Mesenchymal stem cell (in vitro differentiated cells and primary cell): ENCODE results near the gene DNAH2.

ENCODE experiments used
- DNase-seq: peaks from one replicate; pipeline ENCODE4 v3.0.0-alpha.2; 2013
- H2AFZ ChIP-seq: one replicate; pipeline ENCODE4 v1.6.1; 2013; ENCODE audit warnings: low read depth, mild to moderate bottlenecking, control low read depth, inconsistent platforms, low read length, moderate library complexity
- H2AK5ac ChIP-seq: 2 replicates; pipeline ENCODE4 v1.6.1; 2013; ENCODE audit warnings: low read length, moderate library complexity, mild to moderate bottlenecking, inconsistent platforms; ENCODE audit not compliant: severe bottlenecking
- H2BK120ac ChIP-seq: one replicate; pipeline ENCODE4 v1.6.1; 2013; ENCODE audit warnings: low read depth, mild to moderate bottlenecking, inconsistent platforms, low read length, moderate library complexity
- H2BK12ac ChIP-seq, 2 experiments: one replicate each; pipeline ENCODE4 v1.6.1; 2013; ENCODE audit warnings: inconsistent platforms in 2 of 2, low read length in 2 of 2, mild to moderate bottlenecking in 2 of 2, moderate library complexity in 2 of 2, control low read depth in 1 of 2
- H2BK15ac ChIP-seq: one replicate; pipeline ENCODE4 v1.6.1; 2013; ENCODE audit warnings: mild to moderate bottlenecking, low read depth, inconsistent platforms; ENCODE audit not compliant: poor library complexity, severe bottlenecking
- H2BK5ac ChIP-seq: 2 replicates; pipeline ENCODE4 v1.6.1; 2013; ENCODE audit warnings: low read depth, mild to moderate bottlenecking, low read length, control low read depth, inconsistent platforms; ENCODE audit not compliant: poor library complexity, severe bottlenecking
- H3K14ac ChIP-seq, 2 experiments: one replicate each; pipeline ENCODE4 v1.6.1; 2013; ENCODE audit warnings: inconsistent platforms in 2 of 2, low read length in 2 of 2, control low read depth in 1 of 2, mild to moderate bottlenecking in 1 of 2, moderate library complexity in 1 of 2
- H3K18ac ChIP-seq, 2 experiments: one replicate each; pipeline ENCODE4 v1.6.1; 2013; ENCODE audit warnings: inconsistent platforms in 2 of 2, low read length in 2 of 2, control low read depth in 1 of 2, low read depth in 1 of 2, mild to moderate bottlenecking in 1 of 2
- H3K23ac ChIP-seq, 2 experiments: one replicate each; pipeline ENCODE4 v1.6.1; 2013; ENCODE audit warnings: inconsistent platforms in 2 of 2, low read length in 2 of 2, mild to moderate bottlenecking in 2 of 2, moderate library complexity in 2 of 2, control low read depth in 1 of 2
- H3K27ac ChIP-seq: 2 replicates; pipeline ENCODE4 v1.5.1; 2013; ENCODE audit warnings: mild to moderate bottlenecking, moderate library complexity, low read length, control low read depth, inconsistent platforms; ENCODE audit not compliant: poor library complexity, severe bottlenecking
- H3K27me3 ChIP-seq, 2 experiments: 2 replicates each; pipeline versions ENCODE4 v1.6.1 to v1.7.0; 2013; ENCODE audit warnings: low read length in 2 of 2, mild to moderate bottlenecking in 2 of 2, moderate library complexity in 2 of 2, control low read depth in 1 of 2, inconsistent platforms in 1 of 2; ENCODE audit not compliant: control insufficient read depth in 1 of 2, insufficient read depth in 1 of 2
- H3K36me3 ChIP-seq, 2 experiments: 2 replicates each; pipeline versions ENCODE4 v1.6.1 to v1.7.0; 2013; ENCODE audit warnings: low read length in 2 of 2, control low read depth in 1 of 2, inconsistent platforms in 1 of 2, low read depth in 1 of 2, mild to moderate bottlenecking in 1 of 2; ENCODE audit not compliant: insufficient read depth in 2 of 2, control insufficient read depth in 1 of 2
- H3K4ac ChIP-seq, 2 experiments: one replicate each; pipeline ENCODE4 v1.6.1; 2013; ENCODE audit warnings: inconsistent platforms in 2 of 2, low read length in 2 of 2, mild to moderate bottlenecking in 2 of 2, moderate library complexity in 2 of 2, control low read depth in 1 of 2, low read depth in 1 of 2
- H3K4me1 ChIP-seq: 2 replicates; pipeline ENCODE4 v1.6.1; 2013; ENCODE audit warnings: low read depth, low read length, control low read depth; ENCODE audit not compliant: control insufficient read depth, insufficient read depth
- H3K4me2 ChIP-seq: 2 replicates; pipeline ENCODE4 v1.6.1; 2013; ENCODE audit warnings: low read length, mild to moderate bottlenecking, inconsistent platforms; ENCODE audit not compliant: poor library complexity, severe bottlenecking
- H3K4me3 ChIP-seq, 2 experiments: 2 replicates each; pipeline versions ENCODE4 v1.5.1 to v1.7.0; 2013; ENCODE audit warnings: low read length in 2 of 2, mild to moderate bottlenecking in 2 of 2, control low read depth in 1 of 2, low read depth in 1 of 2; ENCODE audit not compliant: insufficient read depth in 1 of 2
- H3K79me1 ChIP-seq: replicated peaks from 2 replicates; pipeline ENCODE4 v1.6.1; 2013; ENCODE audit warnings: mild to moderate bottlenecking, control low read depth, low read length, inconsistent platforms; ENCODE audit not compliant: poor library complexity, severe bottlenecking
- H3K9ac ChIP-seq: 2 replicates; pipeline ENCODE4 v1.7.0; 2013; ENCODE audit warnings: mild to moderate bottlenecking, low read length, moderate library complexity
- H3K9me3 ChIP-seq: 2 replicates; pipeline ENCODE4 v1.7.0; 2013; ENCODE audit warnings: mild to moderate bottlenecking, low read length; ENCODE audit not compliant: control insufficient read depth
- H4K8ac ChIP-seq: one replicate; pipeline ENCODE4 v1.6.1; 2013; ENCODE audit warnings: inconsistent platforms, mild to moderate bottlenecking, low read length, moderate library complexity
- H4K91ac ChIP-seq: one replicate; pipeline ENCODE4 v1.6.1; 2013; ENCODE audit warnings: mild to moderate bottlenecking, low read length, inconsistent platforms
- WGBS: methylation state at CpG from one replicate; pipeline ENCODE4 v1.1.7; 2013; ENCODE audit warnings: mixed read lengths; 5-methylcytosine and 5-hydroxymethylcytosine counted together

Gene DNAH2

GRCh38 chr17:7856011-7856810 lies 138.7 kb downstream of the DNAH2 start:
- Histone ChIP-seq H3K14ac (no peak overlapping the region), H3K9me3 (no peaks in the 10 kb centered on the region), H3K23ac (no peak overlapping the region), H3K4ac (peak overlapping the region; percentile 2 to 15), H2BK15ac (no peak overlapping the region), H3K36me3 (peaks cover 34 to 42% of the 10 kb centered on the region in 2 experiments), H2AFZ (no peak overlapping the region), H2BK12ac (no peak overlapping the region), H3K27me3 (no peaks in the 10 kb centered on the region), H2AK5ac (no peak overlapping the region), H3K4me1 (peaks cover 37% of the 10 kb centered on the region), H3K27ac (peak overlapping the region; percentile 57), H4K91ac (no peak overlapping the region), H4K8ac (no peak overlapping the region), H3K4me2 (peak overlapping the region; percentile 77), H2BK5ac (no peak overlapping the region), H3K79me1 (peaks cover 38% of the 10 kb centered on the region), H3K18ac (peak overlapping the region; percentile 8 to 22), H3K9ac (peak overlapping the region; percentile 96), H3K4me3 (peak overlapping the region; percentile 56 to 94), H2BK120ac (peak overlapping the region; percentile 12)
- no peak for DNase-seq
- 10% methylated on average over 26 of the region's 29 CpGs for WGBS

- no peak within 1 kb of the TSS for H3K23ac ChIP-seq
- H2AK5ac ChIP-seq, result no peak within 1 kb of the TSS
- no peaks in the 10 kb centered on the region for H3K27me3 ChIP-seq
- peak within 1 kb of the TSS; percentile 96 for H3K9ac ChIP-seq
- peak within 1 kb of the TSS; percentile 98 for H2BK15ac ChIP-seq
- peak within 1 kb of the TSS; percentile 99 for H4K91ac ChIP-seq
- WGBS, result 1% methylated on average over 64 of the region's 64 CpGs
- peaks cover 25 to 44% of the 10 kb centered on the region in 2 experiments for H3K36me3 ChIP-seq
- DNase-seq, result peak; percentile 100
- no peaks in the 10 kb centered on the region for H3K9me3 ChIP-seq
- peak within 1 kb of the TSS; percentile 100 for H4K8ac ChIP-seq
- H2BK5ac ChIP-seq, result peak within 1 kb of the TSS; percentile 58
- peak within 1 kb of the TSS; percentile 14 to 17 for H2BK12ac ChIP-seq
- peak within 1 kb of the TSS; percentile 86 to 96 for H3K4ac ChIP-seq
- H3K27ac ChIP-seq, result peak within 1 kb of the TSS; percentile 100
- H2BK120ac ChIP-seq, result peak within 1 kb of the TSS; percentile 85
- H3K4me3 ChIP-seq, result peak within 1 kb of the TSS; percentile 75 to 94
- H3K4me2 ChIP-seq, result peak within 1 kb of the TSS; percentile 91
- peak within 1 kb of the TSS; percentile 95 for H2AFZ ChIP-seq
- H3K4me1 ChIP-seq, result peaks cover 31% of the 10 kb centered on the region
- peak within 1 kb of the TSS; percentile 95 to 97 for H3K18ac ChIP-seq
- peaks cover 43% of the 10 kb centered on the region for H3K79me1 ChIP-seq
- peak within 1 kb of the TSS in 1 of 2 experiments; percentile 81 for H3K14ac ChIP-seq
These were observed 139.5 kb downstream of the DNAH2 start, which contains the start of gene NAA38 for GRCh38 chr17:7856811-7857712. NAA38 (minus strand) TSS chr17:7857559; CDS start chr17:7857463, 96 bp downstream.

GRCh38 chr17:7857713-7858521 lies 140.4 kb downstream of the DNAH2 start, which contains the start of gene CYB5D1:
CYB5D1 (plus strand) TSS chr17:7858003; CDS start chr17:7858135, 132 bp downstream.
- H3K14ac ChIP-seq, result peak within 1 kb of the TSS in 1 of 2 experiments; percentile 81
- 5% methylated on average over 48 of the region's 48 CpGs for WGBS
- H3K27ac ChIP-seq, result peak within 1 kb of the TSS; percentile 100
- H2AK5ac ChIP-seq, result no peak within 1 kb of the TSS
- H3K27me3 ChIP-seq, result no peaks in the 10 kb centered on the region
- peak within 1 kb of the TSS; percentile 14 to 17 for H2BK12ac ChIP-seq
- H2BK5ac ChIP-seq, result peak within 1 kb of the TSS; percentile 58
- H3K79me1 ChIP-seq, result peaks cover 37% of the 10 kb centered on the region
- peaks cover 28% of the 10 kb centered on the region for H3K4me1 ChIP-seq
- peak; percentile 97 for DNase-seq
- peak within 1 kb of the TSS; percentile 91 for H3K4me2 ChIP-seq
- H2BK15ac ChIP-seq, result peak within 1 kb of the TSS; percentile 98
- H3K18ac ChIP-seq, result peak within 1 kb of the TSS; percentile 95 to 97
- peak within 1 kb of the TSS; percentile 99 for H4K91ac ChIP-seq
- H2BK120ac ChIP-seq, result peak within 1 kb of the TSS; percentile 85
- H4K8ac ChIP-seq, result peak within 1 kb of the TSS; percentile 100
- peak within 1 kb of the TSS; percentile 75 to 94 for H3K4me3 ChIP-seq
- peak within 1 kb of the TSS; percentile 95 for H2AFZ ChIP-seq
- H3K36me3 ChIP-seq, result peaks cover 17 to 37% of the 10 kb centered on the region in 2 experiments
- no peak within 1 kb of the TSS for H3K23ac ChIP-seq
- H3K9me3 ChIP-seq, result no peaks in the 10 kb centered on the region
- H3K9ac ChIP-seq, result peak within 1 kb of the TSS; percentile 96
- peak within 1 kb of the TSS; percentile 86 to 96 for H3K4ac ChIP-seq
